GM12878 (cell line): Measurements from ENCODE around the gene KLK13. TPM values are rescaled to one million over a fixed set of nuclear protein-coding genes. Genes with fewer than 3 reads are reported as not detected.

Experiments used
- ATAC-seq: fragments of 200-7000 bp; cut with Tn5 transposase; 3 replicates; pipeline ENCODE4 v1.9.1; 2020; ENCODE audit warnings: mild to moderate bottlenecking, moderate library complexity
- BruUV-seq: library from RNA; stranded (reverse); fragments of 400-500 nt; replicated peaks from 2 replicates; lab custom pipeline; 2021; lab: Mats Ljungman, UMichigan
- CTCF ChIA-PET: fragments of 300-600 bp; sonication (Branson Sonifier 250); formaldehyde crosslinking; extraction: SDS; loops from one replicate; lab custom pipeline; 2021; ENCODE audit warnings: inconsistent platforms; lab: Yijun Ruan, JAX
- POLR2A ChIA-PET: fragments of 350-600 bp; formaldehyde crosslinking; extraction: SDS; loops from one replicate; lab custom pipeline; 2021; ENCODE audit warnings: inconsistent platforms; lab: Charles Lee
- RAD21 ChIA-PET: fragments of 300-600 bp; sonication (Branson Sonifier 250); formaldehyde crosslinking; loops from one replicate; lab custom pipeline; 2023; ENCODE audit warnings: antibody characterized with exemption; ENCODE audit not compliant: unreplicated experiment; lab: Charles Lee
- SMC1A ChIA-PET: fragments of 300-600 bp; sonication (Branson Sonifier 250); formaldehyde crosslinking; loops from one replicate; lab custom pipeline; 2023; ENCODE audit not compliant: unreplicated experiment, uncharacterized antibody; lab: Charles Lee
- DNase-seq: peaks from one replicate; pipeline ENCODE4 v3.0.0-alpha.2; 2011; ENCODE audit warnings: low read depth, low spot score
- FAIRE-seq: peaks from 3 replicates; lab custom pipeline; 2011; peaks lifted over from hg19 to GRCh38; lab: Jason Lieb, UNC
- H2AFZ ChIP-seq: 2 replicates; pipeline ENCODE4 v1.6.0; 2011; ENCODE audit warnings: low read depth, low read length, control low read depth; ENCODE audit not compliant: control insufficient read depth
- H3K27ac ChIP-seq: 2 replicates; pipeline ENCODE4 v1.5.1; 2011; ENCODE audit warnings: control low read depth; ENCODE audit not compliant: control insufficient read depth, insufficient read depth
- H3K27me3 ChIP-seq, 2 experiments: replicated peaks in 1 of 2; 2 replicates each; pipeline versions ENCODE4 v1.6.0 to v1.6.1; 2011; ENCODE audit warnings: low read length in 1 of 2; ENCODE audit not compliant: control insufficient read depth in 2 of 2, insufficient read depth in 2 of 2
- H3K36me3 ChIP-seq, 2 experiments: 2 replicates each; pipeline ENCODE4 v1.5.1; 2011; ENCODE audit warnings: low read length in 1 of 2; ENCODE audit not compliant: control insufficient read depth in 2 of 2, insufficient read depth in 2 of 2
- H3K4me1 ChIP-seq: 2 replicates; pipeline ENCODE4 v1.6.1; 2011; ENCODE audit warnings: mild to moderate bottlenecking, low read length, moderate library complexity, mixed read lengths; ENCODE audit not compliant: control insufficient read depth, insufficient read depth
- H3K4me2 ChIP-seq: 2 replicates; pipeline ENCODE4 v1.6.0; 2011; ENCODE audit warnings: control low read depth; ENCODE audit not compliant: control insufficient read depth, insufficient read depth
- H3K4me3 ChIP-seq: fragments of 200-600 bp; sonication (generic); 2 replicates; pipeline ENCODE4 v1.5.1; 2016
- H3K79me2 ChIP-seq: 2 replicates; pipeline ENCODE4 v1.6.0; 2011; ENCODE audit warnings: low read length; ENCODE audit not compliant: control insufficient read depth, insufficient read depth
- H3K9ac ChIP-seq: 2 replicates; pipeline ENCODE4 v1.8.0; 2011; ENCODE audit warnings: low read length, control low read depth, mixed read lengths; ENCODE audit not compliant: control insufficient read depth, insufficient read depth
- H3K9me3 ChIP-seq: replicated peaks from 3 replicates; pipeline ENCODE4 v1.5.1; 2011; ENCODE audit warnings: mild to moderate bottlenecking, low read length; ENCODE audit not compliant: control insufficient read depth, insufficient read depth
- H4K20me1 ChIP-seq: 2 replicates; pipeline ENCODE4 v1.6.0; 2011; ENCODE audit not compliant: control insufficient read depth, insufficient read depth
- BACH1 ChIP-seq: fragments of 450-650 bp; IDR thresholded peaks from 2 replicates; pipeline ENCODE4 v1.6.1; 2017; ENCODE audit warnings: mild to moderate bottlenecking, borderline replicate concordance
- CBX3 ChIP-seq: fragments of 200-600 bp; sonication (generic); IDR thresholded peaks from 2 replicates; pipeline ENCODE4 v1.6.1; 2016; ENCODE audit warnings: low read depth, borderline replicate concordance
- CHD4 ChIP-seq: fragments of 200-600 bp; sonication (generic); IDR thresholded peaks from 2 replicates; pipeline ENCODE4 v1.6.1; 2016; ENCODE audit warnings: mild to moderate bottlenecking
- EZH2 ChIP-seq: IDR thresholded peaks from 2 replicates; pipeline ENCODE4 v1.6.1; 2012; ENCODE audit warnings: low read depth, mild to moderate bottlenecking, control low read depth, inconsistent platforms, low read length, borderline replicate concordance; ENCODE audit not compliant: control insufficient read depth
- HDGF ChIP-seq: fragments of 450-650 bp; IDR thresholded peaks from 2 replicates; pipeline ENCODE4 v1.6.1; 2016; ENCODE audit warnings: antibody characterized with exemption
- MEF2A ChIP-seq: IDR thresholded peaks from 2 replicates; pipeline ENCODE4 v1.6.1; 2011; ENCODE audit warnings: low read depth, mild to moderate bottlenecking, low read length, moderate library complexity; ENCODE audit not compliant: insufficient read depth
- RCOR1 ChIP-seq: conservative IDR thresholded peaks from 2 replicates; pipeline ENCODE4 v1.6.1; 2012; ENCODE audit warnings: low read depth, low read length, improper control_type of control experiment
- RUNX3 ChIP-seq: IDR thresholded peaks from 2 replicates; pipeline ENCODE4 v1.6.1; 2012; ENCODE audit warnings: low read length, inconsistent platforms
- SIN3A ChIP-seq: IDR thresholded peaks from 2 replicates; pipeline ENCODE4 v1.6.1; 2012; ENCODE audit warnings: low read depth, low read length, improper control_type of control experiment
- ZNF217 ChIP-seq: fragments of 450-650 bp; IDR thresholded peaks from 2 replicates; pipeline ENCODE4 v1.6.1; 2017; ENCODE audit warnings: antibody characterized with exemption, mild to moderate bottlenecking
- WGBS: methylation state at CpG from one replicate; pipeline ENCODE4 v1.1.6; 2016; ENCODE audit warnings: low lambda C conversion rate; ENCODE audit not compliant: insufficient replicate concordance, insufficient coverage; ENCODE audit errors: missing lambda C conversion rate; 5-methylcytosine and 5-hydroxymethylcytosine counted together
- in situ Hi-C: fragments of 300-500 bp; cut with MboI; formaldehyde crosslinking; loops from 9 replicates; pipeline ENCODE4 v1.14.3; 2018; ENCODE audit warnings: mixed read lengths
- intact Hi-C: fragments of 100-400 bp; cut with micrococcal nuclease; formaldehyde crosslinking; loops from one replicate; pipeline ENCODE4 v1.14.2; 2022; ENCODE audit not compliant: unreplicated experiment
- polyA plus RNA-seq, 11 experiments: library from polyadenylated mRNA; depleted of rRNA in 4 of 11; unstranded in 6 of 11; stranded (reverse) in 5 of 11; fragments of >200 nt; fragmentation: Nextera tagmentation in 4 of 11; fragmentation: Illumina TruSeq in 1 of 11; extraction: Ambion mirVana in 4 of 11; extraction: Trizol in 1 of 11; gene quantifications; 1 replicate in 1 of 11; 2 replicates in 10 of 11; pipeline versions ENCODE4 v1.2.1 to v1.2.3, GENCODE V29; 2011 to 2016; ENCODE audit warnings: inconsistent platforms in 2 of 11, missing spikeins in 2 of 11, low read depth in 1 of 11
- total RNA-seq, 4 experiments: library from RNA; depleted of rRNA in 3 of 4; stranded (reverse); fragments of >200 nt in 3 of 4; fragmentation: Illumina TruSeq in 1 of 4; extraction: Trizol in 1 of 4; gene quantifications; 2 replicates each; pipeline versions ENCODE4 v1.2.1 to v1.2.3, GENCODE V29; 2013 to 2021
- TF ChIP-seq, protein P1 (sequence below): fragments of 450-650 bp; IDR thresholded peaks from 2 replicates; pipeline ENCODE4 v1.6.1; 2017; ENCODE audit warnings: antibody characterized with exemption, mild to moderate bottlenecking, moderate library complexity
- TF ChIP-seq, protein P2 (sequence below): IDR thresholded peaks from 2 replicates; pipeline ENCODE4 v1.6.1; 2012; ENCODE audit warnings: low read depth, low read length, improper control_type of control experiment
- TF ChIP-seq, protein P3 (sequence below): fragments of 450-650 bp; formaldehyde crosslinking; IDR thresholded peaks from 2 replicates; pipeline ENCODE4 v1.4.0; 2022; ENCODE audit warnings: mild to moderate bottlenecking, moderate library complexity

KLK13 gene
- total and polyA plus RNA-seq, 10 of the 15 experiments (the other 5 are each of a cell fraction or from before 2014, with no cell fraction given), result not detected

DNA sequence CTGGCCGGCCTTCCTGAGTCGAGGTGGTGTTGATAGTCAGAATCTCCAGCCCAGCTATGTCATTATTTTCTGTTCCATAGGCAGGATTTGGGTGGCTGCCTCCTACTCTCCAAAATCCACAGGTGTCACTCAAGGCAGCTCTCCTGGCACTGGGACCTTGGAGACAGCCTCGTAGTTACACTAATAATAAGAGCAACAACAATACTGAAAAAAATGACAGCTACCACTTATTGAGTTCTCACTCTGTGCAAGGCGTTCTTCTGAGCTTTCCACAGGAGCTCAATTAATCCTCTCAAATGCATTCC lies 17.9 kb downstream of the KLK13 start:
- POLR2A ChIA-PET, result no interaction called here
- no peaks in the 10 kb centered on the region for H3K79me2 ChIP-seq
- H3K36me3 ChIP-seq, result no peaks in the 10 kb centered on the region
- no peak overlapping the region for H3K9ac ChIP-seq
- TF ChIP-seq, protein P1, sequence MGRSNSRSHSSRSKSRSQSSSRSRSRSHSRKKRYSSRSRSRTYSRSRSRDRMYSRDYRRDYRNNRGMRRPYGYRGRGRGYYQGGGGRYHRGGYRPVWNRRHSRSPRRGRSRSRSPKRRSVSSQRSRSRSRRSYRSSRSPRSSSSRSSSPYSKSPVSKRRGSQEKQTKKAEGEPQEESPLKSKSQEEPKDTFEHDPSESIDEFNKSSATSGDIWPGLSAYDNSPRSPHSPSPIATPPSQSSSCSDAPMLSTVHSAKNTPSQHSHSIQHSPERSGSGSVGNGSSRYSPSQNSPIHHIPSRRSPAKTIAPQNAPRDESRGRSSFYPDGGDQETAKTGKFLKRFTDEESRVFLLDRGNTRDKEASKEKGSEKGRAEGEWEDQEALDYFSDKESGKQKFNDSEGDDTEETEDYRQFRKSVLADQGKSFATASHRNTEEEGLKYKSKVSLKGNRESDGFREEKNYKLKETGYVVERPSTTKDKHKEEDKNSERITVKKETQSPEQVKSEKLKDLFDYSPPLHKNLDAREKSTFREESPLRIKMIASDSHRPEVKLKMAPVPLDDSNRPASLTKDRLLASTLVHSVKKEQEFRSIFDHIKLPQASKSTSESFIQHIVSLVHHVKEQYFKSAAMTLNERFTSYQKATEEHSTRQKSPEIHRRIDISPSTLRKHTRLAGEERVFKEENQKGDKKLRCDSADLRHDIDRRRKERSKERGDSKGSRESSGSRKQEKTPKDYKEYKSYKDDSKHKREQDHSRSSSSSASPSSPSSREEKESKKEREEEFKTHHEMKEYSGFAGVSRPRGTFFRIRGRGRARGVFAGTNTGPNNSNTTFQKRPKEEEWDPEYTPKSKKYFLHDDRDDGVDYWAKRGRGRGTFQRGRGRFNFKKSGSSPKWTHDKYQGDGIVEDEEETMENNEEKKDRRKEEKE, result no peak
- no peak for TF ChIP-seq RCOR1
- no peak for TF ChIP-seq RUNX3
- TF ChIP-seq HDGF, result no peak
- no peak for TF ChIP-seq CHD4
- no peak for TF ChIP-seq EZH2
- TF ChIP-seq, protein P2, sequence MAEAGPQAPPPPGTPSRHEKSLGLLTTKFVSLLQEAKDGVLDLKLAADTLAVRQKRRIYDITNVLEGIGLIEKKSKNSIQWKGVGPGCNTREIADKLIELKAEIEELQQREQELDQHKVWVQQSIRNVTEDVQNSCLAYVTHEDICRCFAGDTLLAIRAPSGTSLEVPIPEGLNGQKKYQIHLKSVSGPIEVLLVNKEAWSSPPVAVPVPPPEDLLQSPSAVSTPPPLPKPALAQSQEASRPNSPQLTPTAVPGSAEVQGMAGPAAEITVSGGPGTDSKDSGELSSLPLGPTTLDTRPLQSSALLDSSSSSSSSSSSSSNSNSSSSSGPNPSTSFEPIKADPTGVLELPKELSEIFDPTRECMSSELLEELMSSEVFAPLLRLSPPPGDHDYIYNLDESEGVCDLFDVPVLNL, result no peak
- TF ChIP-seq ZNF217, result no peak
- no peak for TF ChIP-seq SIN3A
- no peak for TF ChIP-seq MEF2A
- TF ChIP-seq CBX3, result no peak
- no peak for TF ChIP-seq BACH1
- TF ChIP-seq, protein P3, sequence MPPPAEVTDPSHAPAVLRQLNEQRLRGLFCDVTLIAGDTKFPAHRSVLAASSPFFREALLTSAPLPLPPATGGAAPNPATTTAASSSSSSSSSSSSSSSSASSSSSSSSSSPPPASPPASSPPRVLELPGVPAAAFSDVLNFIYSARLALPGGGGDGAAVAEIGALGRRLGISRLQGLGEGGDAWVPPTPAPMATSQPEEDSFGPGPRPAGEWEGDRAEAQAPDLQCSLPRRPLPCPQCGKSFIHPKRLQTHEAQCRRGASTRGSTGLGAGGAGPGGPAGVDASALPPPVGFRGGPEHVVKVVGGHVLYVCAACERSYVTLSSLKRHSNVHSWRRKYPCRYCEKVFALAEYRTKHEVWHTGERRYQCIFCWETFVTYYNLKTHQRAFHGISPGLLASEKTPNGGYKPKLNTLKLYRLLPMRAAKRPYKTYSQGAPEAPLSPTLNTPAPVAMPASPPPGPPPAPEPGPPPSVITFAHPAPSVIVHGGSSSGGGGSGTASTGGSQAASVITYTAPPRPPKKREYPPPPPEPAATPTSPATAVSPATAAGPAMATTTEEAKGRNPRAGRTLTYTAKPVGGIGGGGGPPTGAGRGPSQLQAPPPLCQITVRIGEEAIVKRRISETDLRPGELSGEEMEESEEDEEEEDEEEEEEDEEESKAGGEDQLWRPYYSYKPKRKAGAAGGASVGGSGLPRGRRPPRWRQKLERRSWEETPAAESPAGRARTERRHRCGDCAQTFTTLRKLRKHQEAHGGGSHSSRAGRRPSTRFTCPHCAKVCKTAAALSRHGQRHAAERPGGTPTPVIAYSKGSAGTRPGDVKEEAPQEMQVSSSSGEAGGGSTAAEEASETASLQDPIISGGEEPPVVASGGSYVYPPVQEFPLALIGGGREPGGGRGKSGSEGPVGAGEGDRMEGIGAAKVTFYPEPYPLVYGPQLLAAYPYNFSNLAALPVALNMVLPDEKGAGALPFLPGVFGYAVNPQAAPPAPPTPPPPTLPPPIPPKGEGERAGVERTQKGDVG (CRISPR knock-in tag), result no peak
- no peaks in the 10 kb centered on the region for H3K27me3 ChIP-seq
- H3K4me2 ChIP-seq, result no peak overlapping the region
- intact Hi-C loops (no loop called here), in situ Hi-C loops (no loop called here)
- no peaks in the 10 kb centered on the region for H4K20me1 ChIP-seq
- no peak for FAIRE-seq
- BruUV-seq, result no TSS peak
- SMC1A ChIA-PET, result interaction anchor here (0.5 kb wide), 1 partner anchor 35 kb away, joined by 3 read pairs; no protein-coding TSS in a partner anchor
- no peak for ATAC-seq
- DNase-seq, result no peak
- CTCF ChIA-PET, result no interaction called here
- H2AFZ ChIP-seq, result no peak overlapping the region
- RAD21 ChIA-PET, result no interaction called here
- no peaks in the 10 kb centered on the region for H3K9me3 ChIP-seq
- 13% methylated on average over 4 of the region's 4 CpGs for WGBS
- H3K4me3 ChIP-seq, result no peak overlapping the region
- H3K4me1 ChIP-seq, result no peaks in the 10 kb centered on the region
- no peak overlapping the region for H3K27ac ChIP-seq
